Stimulated activated CD4-positive, alpha-beta T cell treated with anti-CD3 and anti-CD28 coated beads, Interleukin-2, amount 100 ng/mL, for 4 hours (primary cell): ENCODE data around the gene UPK2.
A peak's percentile ranks its signal among the peaks of the same experiment; 100 is the strongest.
"Not testable (repeated sequence)": the region's sequence is repeated elsewhere in the genome, so short reads cannot be mapped to it uniquely, and the experiment has no call there.

ENCODE experiments used
- DNase-seq: peaks from one replicate; pipeline ENCODE4 v3.0.0-alpha.2; 2020; ENCODE audit warnings: low read depth

Gene UPK2

GRCh38 chr11:118938491-118939403 is 17.4 kb upstream of the UPK2 start:
- DNase-seq = no peak

DNA sequence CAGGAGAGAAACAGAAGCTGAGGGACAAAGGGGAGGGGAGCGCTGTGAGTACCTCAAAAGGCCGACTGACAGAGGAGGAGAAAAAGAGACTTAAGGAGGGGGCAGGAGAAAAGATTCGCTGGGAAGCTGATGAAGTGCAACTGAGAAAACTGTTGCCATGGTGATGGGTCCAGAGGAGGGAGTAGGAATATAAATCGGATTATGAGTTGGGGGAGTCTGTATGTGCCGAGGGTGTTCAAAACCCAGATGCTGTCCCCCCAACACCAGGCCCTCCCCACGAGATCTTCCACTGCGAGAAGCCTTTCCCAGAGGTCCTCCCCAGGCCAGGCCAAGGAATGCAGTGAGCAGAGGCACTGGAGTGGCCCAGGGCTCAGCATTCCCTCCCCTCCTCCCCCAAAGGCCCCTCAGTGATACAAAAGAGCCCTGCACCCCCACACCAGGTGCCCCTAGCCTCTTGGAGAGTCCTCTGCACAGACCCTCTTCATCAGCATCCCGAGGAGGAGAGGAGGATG is 16.6 kb upstream of the UPK2 start:
- no peak for DNase-seq

- peak; percentile 41 for DNase-seq
These were observed 16.0 kb upstream of the UPK2 start for GRCh38 chr11:118939953-118940598.

DNA sequence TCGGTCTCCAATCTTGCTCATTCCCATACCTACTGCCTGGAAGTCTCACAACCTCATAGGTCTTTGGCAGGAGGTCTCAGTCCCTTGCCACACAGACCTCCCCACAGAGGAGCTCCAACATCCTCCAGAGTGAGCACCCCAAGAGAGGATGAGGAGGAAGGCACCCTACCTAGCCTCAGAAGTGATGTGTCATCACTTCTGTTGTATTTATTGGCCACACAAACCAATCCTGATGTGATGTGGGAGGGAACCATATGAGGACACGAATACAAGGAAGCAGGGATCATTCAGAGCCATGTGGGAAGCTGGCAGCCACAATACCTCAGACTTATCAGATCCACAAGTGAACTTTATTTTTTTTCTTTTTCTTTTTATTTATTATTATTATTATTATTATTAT is 9.0 kb upstream of the UPK2 start:
- DNase-seq = no peak

GRCh38 chr11:118948000-118948399 is 8.1 kb upstream of the UPK2 start:
- DNase-seq = no peak

- no peak for DNase-seq
These were observed 2.8 kb upstream of the UPK2 start for GRCh38 chr11:118953265-118953664.

DNA sequence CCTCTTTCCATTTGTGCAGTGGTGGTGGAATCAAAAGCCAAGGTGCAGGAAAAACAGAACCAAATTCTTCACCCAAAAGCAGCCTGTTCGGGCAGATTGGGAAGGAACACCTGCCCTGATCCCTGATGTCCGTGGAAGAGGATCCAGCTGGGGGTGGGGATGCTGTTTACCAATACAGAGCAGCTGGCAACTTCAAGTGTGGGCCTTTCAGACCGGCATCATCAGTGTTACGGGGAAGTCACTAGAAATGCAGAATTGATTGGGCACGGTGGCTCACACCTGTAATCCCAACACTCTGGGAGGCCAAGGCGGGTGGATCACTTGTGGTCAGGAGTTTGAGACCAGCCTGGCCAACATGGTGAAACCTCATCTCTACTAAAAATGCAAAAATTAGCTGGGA is 2.1 kb upstream of the UPK2 start:
- DNase-seq = not testable (repeated sequence)

GRCh38 chr11:118956847-118957469 is 860 bp downstream of the UPK2 start:
- DNase-seq = no peak

- DNase-seq = no peak
These were observed 1.5 kb downstream of the UPK2 start for GRCh38 chr11:118957549-118957948.

DNA sequence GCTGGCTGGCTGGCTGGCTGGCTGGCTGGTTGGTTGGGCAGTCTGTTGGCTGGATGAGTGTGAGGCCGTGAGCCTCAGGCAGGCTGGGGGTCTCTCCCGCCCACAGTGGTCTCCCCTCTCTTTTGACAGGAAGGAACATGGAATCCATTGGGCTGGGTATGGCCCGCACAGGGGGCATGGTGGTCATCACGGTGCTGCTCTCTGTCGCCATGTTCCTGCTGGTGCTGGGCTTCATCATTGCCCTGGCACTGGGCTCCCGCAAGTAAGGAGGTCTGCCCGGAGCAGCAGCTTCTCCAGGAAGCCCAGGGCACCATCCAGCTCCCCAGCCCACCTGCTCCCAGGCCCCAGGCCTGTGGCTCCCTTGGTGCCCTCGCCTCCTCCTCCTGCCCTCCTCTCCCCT is 1.9 kb downstream of the UPK2 start:
- DNase-seq = no peak

DNA sequence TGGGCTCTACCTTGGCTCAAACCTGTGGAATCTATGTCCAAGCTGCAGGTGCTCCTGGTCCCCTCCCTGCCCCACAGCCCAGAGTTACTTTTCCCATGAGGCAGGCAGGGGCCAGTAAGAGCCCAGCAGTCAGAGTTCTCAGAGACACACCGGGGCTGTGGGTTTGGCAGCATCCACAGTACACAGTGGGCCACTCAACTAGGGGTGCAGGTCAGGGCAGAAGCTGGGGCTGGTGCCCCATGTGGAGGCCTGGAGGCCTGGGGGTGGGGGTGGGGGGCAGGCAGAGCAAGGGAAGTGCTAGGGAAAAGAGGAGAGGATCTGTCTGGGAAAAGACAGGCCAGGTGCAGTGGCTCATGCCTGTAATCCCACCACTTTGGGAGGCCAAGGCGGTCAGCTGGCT is 2.5 kb downstream of the UPK2 start:
- no peak for DNase-seq

GRCh38 chr11:118961189-118961588 is 5.1 kb downstream of the UPK2 start:
- DNase-seq = no peak

GRCh38 chr11:118961591-118961990 is 5.5 kb downstream of the UPK2 start:
- no peak for DNase-seq

DNA sequence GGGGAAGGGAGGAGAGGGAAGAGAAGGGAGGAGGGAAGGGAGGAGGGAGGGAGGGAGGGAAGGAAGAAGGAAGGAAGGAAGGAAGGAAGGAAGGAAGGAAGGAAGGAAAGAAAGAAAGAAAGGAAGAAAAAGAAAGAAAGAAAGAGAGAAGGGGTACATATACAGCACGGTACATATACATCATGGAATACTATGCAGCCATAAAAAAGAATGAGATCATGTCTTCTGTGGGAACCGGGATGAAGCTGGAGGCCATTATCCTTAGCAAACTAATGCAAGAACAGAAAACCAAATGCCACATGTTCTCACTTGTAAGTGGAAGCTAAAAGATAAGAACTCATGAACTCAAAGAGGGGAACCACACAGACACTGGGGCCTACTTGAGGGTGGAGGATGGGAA is 13.4 kb downstream of the UPK2 start:
- DNase-seq = not testable (repeated sequence)

DNA sequence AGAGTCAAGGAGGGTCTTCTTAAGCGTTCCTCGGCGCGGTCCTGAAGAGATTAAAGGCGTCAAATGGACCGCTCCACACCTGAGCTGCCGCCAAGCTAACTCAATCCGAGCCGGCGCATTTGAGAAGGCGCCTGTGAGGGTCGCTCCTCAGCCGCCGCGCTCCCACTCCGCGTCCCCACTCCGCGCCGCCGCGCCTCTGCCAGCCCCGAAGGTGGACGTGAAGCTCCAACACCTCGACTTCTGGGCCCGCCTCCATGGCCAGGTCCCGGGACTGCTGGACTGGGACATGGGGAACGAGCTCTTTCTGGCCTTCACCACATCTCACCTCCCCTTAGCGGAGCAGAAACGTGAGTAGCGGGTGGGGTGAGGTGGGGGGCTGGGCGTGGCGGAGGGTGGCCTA is 15.5 kb downstream of the UPK2 start, which contains the start of gene FOXR1:
Gene FOXR1, plus strand, starts transcription at position 116 of the 400 bp plus-strand sequence. Its CDS starts 171 bp downstream, at position 287.
- no peak for DNase-seq

DNA sequence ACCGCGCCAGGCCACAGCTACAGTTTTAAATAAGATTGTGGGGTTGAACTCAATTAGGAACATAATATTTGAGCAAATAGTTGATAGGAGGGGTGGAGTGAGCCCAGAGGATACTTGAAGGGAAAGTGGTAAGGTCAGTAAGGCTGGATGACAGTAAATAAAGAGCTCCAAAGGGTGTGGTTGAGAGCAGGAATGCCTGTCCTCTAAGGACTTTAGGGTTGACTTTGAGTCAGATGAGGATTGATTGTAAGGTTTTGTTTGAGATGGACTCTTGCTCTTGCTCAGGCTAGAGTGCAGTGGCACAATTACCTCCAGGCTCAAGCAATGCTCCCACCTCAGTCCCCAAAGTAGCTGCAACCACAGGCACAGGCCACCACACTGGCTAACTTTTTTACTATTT is 17.9 kb downstream of the UPK2 start:
- DNase-seq = no peak

DNA sequence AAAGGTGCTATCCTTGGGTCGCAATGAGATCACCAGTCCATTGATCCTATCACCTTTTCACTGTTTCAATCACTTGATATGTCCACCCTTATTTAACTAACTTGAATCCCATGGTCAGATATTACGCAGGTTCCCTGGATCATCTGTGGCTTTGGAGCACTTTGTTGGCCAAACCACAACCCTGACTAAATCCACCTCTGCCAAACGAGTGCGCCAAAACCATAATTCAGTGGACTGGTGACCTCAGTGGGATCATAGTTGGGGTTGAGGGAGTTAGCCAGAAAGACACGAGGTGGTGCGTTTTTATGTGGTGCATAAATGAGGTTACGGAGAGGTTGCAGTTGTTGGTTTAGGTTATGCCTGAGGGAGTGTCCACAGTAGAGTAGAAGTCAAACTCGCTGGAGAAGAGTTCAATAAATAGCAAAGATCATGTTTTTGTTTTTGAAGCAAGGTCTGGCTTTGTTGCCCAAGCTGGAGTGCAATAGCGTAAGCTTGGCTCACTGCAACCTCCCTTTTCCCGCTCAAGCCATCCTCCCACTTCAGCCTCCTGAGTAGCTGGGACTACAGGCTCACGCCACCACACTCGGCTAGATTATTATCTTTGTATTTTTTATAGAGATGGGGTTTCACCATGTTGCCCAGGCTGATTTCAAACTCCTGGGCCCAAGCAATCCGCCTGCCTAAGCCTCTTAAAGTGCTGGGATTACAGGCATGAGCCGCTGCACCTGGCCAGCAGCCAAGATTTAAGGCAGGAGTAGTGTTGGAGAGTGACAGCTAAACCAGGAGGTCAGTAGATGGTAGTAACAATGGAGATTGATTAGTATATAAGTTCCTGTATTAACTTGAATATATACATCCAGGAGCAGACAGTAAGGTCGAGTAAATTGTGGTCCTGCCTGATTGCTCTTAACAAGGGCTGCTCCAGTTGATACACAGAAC is 19.9 kb downstream of the UPK2 start:
- no peak for DNase-seq

DNA sequence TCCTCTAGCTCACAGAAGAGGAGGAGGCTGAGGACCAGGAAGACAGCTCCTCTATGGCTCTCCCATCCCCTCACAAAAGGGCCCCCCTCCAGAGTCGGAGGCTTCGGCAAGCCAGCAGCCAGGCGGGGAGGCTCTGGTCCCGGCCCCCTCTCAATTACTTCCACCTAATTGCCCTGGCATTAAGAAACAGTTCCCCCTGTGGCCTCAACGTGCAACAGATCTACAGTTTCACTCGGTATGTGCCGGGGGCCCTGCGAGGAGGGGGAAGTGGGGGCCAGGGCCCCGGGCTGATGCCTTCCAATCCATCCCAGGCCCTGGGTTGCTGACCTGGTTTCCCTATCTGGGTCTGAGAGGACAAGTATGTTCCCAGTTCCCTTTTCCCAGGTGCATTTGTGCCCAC is 23.3 kb downstream of the UPK2 start:
- no peak for DNase-seq

- DNase-seq = no peak
These were observed 24.2 kb downstream of the UPK2 start for GRCh38 chr11:118980191-118980881.

DNA sequence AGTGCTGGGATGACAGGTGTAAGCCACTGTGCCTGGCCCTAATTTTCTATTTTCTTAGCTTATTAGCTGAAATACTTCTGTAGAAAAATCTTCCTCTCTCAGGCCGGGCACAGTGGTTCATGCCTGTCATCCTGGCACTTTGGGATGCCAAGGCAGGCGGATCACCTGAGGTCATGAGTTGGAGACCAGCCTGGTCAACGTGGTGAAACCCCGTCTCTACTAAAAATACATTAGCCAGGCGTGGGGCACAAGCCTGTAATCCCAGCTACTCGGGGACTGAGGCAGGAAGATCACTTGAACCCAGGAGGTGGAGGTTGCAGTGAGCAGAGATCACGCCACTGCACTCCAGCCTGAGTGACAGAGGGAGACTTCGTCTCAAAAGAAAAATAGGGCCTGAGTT is 28.2 kb downstream of the UPK2 start:
- DNase-seq = not testable (repeated sequence)

- DNase-seq = no peak
These were observed 28.7 kb downstream of the UPK2 start for GRCh38 chr11:118984825-118985224.
